Nephron progenitor cell (in vitro differentiated cells): Measurements from ENCODE around the gene FBF1.
"Not testable (repeated sequence)": the region's sequence is repeated elsewhere in the genome, so short reads cannot be mapped to it uniquely, and the experiment has no call there.

ENCODE experiments used
- DNase-seq: peaks from one replicate; pipeline ENCODE4 v3.0.0; 2021
- H3K27ac Mint-ChIP-seq: 2 replicates; pipeline ENCODE4 v1.8.0; 2021; ENCODE audit warnings: mild to moderate bottlenecking, moderate library complexity, mixed read lengths
- H3K27me3 Mint-ChIP-seq: 2 replicates; pipeline ENCODE4 v1.8.0; 2021; ENCODE audit warnings: mild to moderate bottlenecking, low read depth, mixed read lengths; ENCODE audit not compliant: poor library complexity
- H3K36me3 Mint-ChIP-seq: 2 replicates; pipeline ENCODE4 v1.8.0; 2021; ENCODE audit warnings: low read depth, mixed read lengths
- H3K4me1 Mint-ChIP-seq: 2 replicates; pipeline ENCODE4 v1.8.0; 2021; ENCODE audit warnings: mixed read lengths
- H3K4me3 Mint-ChIP-seq: 2 replicates; pipeline ENCODE4 v1.8.0; 2021; ENCODE audit warnings: mild to moderate bottlenecking, moderate library complexity, mixed read lengths
- H3K9me3 Mint-ChIP-seq: 2 replicates; pipeline ENCODE4 v1.8.0; 2021; ENCODE audit warnings: mild to moderate bottlenecking, moderate library complexity, mixed read lengths
- TF ChIP-seq, protein P1 (sequence below): fragments of 200-600 bp; sonication (generic); IDR thresholded peaks from 2 replicates; pipeline ENCODE4 v1.5.0; 2021; ENCODE audit warnings: antibody characterized with exemption

Gene FBF1

DNA sequence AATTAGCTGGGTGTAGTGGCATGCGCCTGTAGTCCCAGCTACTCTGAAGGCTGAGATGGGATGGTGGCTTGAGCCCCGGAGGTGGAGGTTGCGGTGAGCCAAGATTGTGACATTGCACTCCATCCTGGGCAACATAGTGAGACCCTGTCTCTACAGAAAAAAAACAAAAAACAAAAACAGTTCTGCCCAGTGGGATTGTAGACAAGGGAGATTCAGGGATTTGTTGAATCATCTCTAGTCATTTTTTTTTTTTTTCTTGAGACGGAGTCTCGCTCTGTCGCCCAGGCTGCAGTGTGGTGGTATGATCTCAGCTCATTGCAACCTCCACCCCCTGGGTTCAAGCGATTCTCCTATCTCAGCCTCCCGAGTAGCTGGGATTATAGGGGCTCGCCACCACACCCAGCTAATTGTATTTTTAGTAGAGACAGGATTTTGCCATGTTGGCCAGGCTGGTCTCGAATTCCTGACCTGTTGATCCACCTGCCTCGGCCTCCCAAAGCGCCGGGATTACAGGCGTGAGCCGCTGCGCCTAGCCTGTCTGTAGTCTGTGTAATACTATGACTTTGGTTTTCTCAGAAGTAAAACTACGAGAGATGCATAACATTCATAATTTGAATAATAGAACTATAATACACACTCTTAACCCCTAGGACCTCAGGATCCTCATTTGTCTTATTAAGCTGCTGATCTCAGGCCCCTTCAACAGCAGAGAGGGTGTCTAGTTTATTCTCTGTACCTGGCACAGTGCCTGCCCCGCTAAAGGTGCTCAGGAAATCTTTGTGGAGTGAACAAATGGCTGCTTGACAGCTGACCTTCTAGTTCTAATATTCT, 39.6 kb upstream of the FBF1 start:
- H3K9me3 Mint-ChIP-seq, result no peaks in the 10 kb centered on the region
- H3K27ac Mint-ChIP-seq, result peak overlapping the region; percentile 100
- H3K27me3 Mint-ChIP-seq, result peaks cover 2% of the 10 kb centered on the region
- H3K4me1 Mint-ChIP-seq, result peaks cover 66% of the 10 kb centered on the region
- peaks cover 14% of the 10 kb centered on the region for H3K36me3 Mint-ChIP-seq
- H3K4me3 Mint-ChIP-seq, result peak overlapping the region; percentile 94
- TF ChIP-seq, protein P1, sequence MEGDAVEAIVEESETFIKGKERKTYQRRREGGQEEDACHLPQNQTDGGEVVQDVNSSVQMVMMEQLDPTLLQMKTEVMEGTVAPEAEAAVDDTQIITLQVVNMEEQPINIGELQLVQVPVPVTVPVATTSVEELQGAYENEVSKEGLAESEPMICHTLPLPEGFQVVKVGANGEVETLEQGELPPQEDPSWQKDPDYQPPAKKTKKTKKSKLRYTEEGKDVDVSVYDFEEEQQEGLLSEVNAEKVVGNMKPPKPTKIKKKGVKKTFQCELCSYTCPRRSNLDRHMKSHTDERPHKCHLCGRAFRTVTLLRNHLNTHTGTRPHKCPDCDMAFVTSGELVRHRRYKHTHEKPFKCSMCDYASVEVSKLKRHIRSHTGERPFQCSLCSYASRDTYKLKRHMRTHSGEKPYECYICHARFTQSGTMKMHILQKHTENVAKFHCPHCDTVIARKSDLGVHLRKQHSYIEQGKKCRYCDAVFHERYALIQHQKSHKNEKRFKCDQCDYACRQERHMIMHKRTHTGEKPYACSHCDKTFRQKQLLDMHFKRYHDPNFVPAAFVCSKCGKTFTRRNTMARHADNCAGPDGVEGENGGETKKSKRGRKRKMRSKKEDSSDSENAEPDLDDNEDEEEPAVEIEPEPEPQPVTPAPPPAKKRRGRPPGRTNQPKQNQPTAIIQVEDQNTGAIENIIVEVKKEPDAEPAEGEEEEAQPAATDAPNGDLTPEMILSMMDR, result no peak
- DNase-seq, result no peak

GRCh38 chr17:75979705-75980187, 38.9 kb upstream of the FBF1 start:
- TF ChIP-seq, protein P1, result no peak
- no peaks in the 10 kb centered on the region for H3K9me3 Mint-ChIP-seq
- H3K4me3 Mint-ChIP-seq, result peak overlapping the region; percentile 94
- peaks cover 14% of the 10 kb centered on the region for H3K36me3 Mint-ChIP-seq
- H3K27ac Mint-ChIP-seq, result peak overlapping the region; percentile 100
- peaks cover 66% of the 10 kb centered on the region for H3K4me1 Mint-ChIP-seq
- H3K27me3 Mint-ChIP-seq, result peaks cover 2% of the 10 kb centered on the region
- no peak for DNase-seq

DNA sequence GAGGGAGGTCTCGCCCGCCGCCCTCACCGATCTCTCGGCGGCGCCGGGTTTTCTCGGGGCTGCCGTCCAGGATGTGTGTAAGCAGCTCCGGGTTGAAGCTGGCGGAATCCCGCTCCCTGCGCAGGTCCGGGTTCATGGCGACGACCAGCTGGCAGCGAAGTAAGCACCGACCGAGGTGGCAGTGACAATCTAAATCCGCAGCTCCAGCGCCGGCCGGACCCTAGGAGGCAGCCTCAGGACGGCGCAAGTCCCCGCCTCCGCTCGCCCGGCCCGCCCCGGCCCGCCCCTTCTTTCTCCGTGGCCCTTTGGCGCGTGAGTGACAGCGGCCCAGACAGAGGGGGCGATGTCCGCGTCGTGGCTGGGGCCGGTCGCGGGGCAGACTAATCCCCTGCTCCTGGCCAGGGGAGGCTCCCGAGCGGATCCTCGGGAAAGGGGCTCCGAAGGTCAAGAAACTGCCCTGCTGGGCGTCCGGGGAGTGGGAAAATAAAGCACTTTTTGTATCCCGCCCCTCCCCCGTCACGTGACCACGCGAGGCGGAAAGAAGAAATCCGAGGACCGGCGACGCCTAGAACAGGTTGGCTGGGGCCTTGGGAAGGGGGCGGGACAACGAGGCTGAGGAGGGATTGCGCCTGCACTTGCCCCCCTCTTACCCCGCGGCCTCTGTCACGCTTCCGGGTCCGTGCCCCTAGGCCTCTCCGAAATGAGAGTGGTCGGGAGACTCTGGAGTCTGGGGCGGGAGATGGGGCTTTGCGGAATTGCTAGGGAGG, 38.3 kb upstream of the FBF1 start, which contains the start of the genes ACOX1 and TEN1:
TSS of gene ACOX1 (minus strand) at position 229 of the 767 bp plus-strand sequence. CDS start at position 136, 93 bp downstream.
TSS of gene TEN1 (plus strand) at position 303 of the 767 bp plus-strand sequence. CDS start 6,953 bp downstream, outside the sequence.
- TF ChIP-seq, protein P1, result no peak
- H3K4me3 Mint-ChIP-seq, result peak within 1 kb of the TSS; percentile 94
- peak; percentile 95 for DNase-seq
- peaks cover 66% of the 10 kb centered on the region for H3K4me1 Mint-ChIP-seq
- H3K36me3 Mint-ChIP-seq, result peaks cover 19% of the 10 kb centered on the region
- H3K9me3 Mint-ChIP-seq, result no peaks in the 10 kb centered on the region
- H3K27me3 Mint-ChIP-seq, result peaks cover 2% of the 10 kb centered on the region
- H3K27ac Mint-ChIP-seq, result peak within 1 kb of the TSS; percentile 100

DNA sequence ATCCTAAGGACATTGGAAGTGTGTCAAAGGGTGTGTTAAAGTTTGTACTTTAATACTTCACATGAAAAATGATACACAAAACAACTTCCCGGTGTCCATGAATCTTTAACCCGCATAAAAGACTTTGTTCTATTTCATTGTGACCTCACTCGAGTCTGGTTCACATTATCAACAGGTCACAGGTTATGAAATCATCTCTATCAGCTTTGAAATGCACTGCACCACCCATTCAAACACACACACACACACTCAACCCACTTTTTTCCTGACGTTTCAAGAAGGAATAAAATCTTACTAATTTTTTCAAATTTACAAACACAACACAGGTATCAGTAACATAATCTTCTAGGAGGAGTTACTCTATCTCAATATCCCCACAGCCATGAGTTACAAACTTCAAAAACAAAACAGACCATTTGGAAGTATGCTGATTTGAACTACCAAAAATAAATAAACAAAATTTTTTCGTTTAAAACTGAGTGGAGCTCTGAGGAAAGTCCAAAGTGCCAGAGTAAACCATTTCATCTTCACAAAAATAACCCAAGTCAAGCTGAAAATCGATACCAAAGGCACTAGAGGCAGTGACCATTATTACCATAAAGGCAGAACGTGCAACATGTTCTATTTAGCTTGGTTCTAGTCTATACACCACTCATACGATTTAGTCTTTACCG, 35.5 kb upstream of the FBF1 start:
- Mint-ChIP-seq H3K27me3 (peaks cover 2% of the 10 kb centered on the region), H3K4me1 (peaks cover 45% of the 10 kb centered on the region), H3K4me3 (peak overlapping the region; percentile 32), H3K27ac (no peak overlapping the region), H3K9me3 (no peaks in the 10 kb centered on the region), H3K36me3 (peaks cover 41% of the 10 kb centered on the region)
- no peak for DNase-seq
- TF ChIP-seq, protein P1, result no peak

DNA sequence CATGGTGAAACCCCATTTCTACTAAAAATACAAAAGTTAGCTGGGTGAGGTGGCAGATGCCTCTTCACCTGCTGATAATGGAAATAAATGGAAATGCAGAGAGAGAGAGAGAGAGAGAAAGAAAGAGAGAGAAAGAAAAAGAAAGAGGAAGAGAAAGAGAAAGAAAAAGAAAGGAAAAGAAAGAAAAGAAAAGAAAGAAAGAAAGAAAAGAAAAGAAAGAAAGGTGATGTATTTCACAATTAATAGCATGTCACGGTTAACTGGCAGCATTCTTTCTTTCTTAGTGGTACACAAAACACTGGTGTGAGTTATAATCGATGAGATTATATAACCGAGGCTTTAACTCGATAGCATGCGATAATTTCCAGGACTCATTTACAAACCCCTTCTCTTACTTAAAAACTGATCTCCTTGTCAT, 34.9 kb upstream of the FBF1 start:
- Mint-ChIP-seq H3K27me3 (peaks cover 2% of the 10 kb centered on the region), H3K4me3 (no peak overlapping the region), H3K4me1 (peaks cover 39% of the 10 kb centered on the region), H3K36me3 (peaks cover 45% of the 10 kb centered on the region), H3K9me3 (no peaks in the 10 kb centered on the region), H3K27ac (no peak overlapping the region)
- TF ChIP-seq, protein P1, result no peak
- no peak for DNase-seq

DNA sequence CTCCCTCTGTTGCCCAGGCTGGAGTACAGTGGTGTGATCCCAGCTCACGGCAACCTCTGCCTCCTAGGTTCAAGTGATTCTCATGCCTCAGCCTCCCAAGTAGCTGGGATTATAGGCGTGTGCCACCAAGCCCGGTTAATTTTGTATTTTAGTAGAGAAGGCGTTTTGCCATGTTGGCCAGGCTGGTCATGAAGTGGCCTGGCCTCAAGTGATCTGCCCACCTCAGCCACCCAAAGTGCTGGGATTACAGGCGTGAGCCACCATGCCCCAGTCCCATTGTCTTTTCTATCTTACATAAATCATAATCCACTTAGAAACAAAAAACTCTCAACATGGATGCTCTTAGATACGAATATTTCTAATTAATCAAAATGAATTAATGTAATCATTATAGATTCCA, 34.3 kb upstream of the FBF1 start:
- Mint-ChIP-seq H3K36me3 (peaks cover 49% of the 10 kb centered on the region), H3K4me1 (peaks cover 35% of the 10 kb centered on the region)
- H3K27me3 Mint-ChIP-seq, H3K9me3 Mint-ChIP-seq, H3K4me3 Mint-ChIP-seq, H3K27ac Mint-ChIP-seq, DNase-seq: not testable (repeated sequence)
